EL (cell line): ENCODE results near the gene JAG2.

Source experiments
- DNase-seq: peaks from one replicate; pipeline ENCODE4 v3.0.0-alpha.2; 2016

The JAG2 gene

GRCh38 chr14:105107781-105108515 is 60.6 kb downstream of the JAG2 start:
- no peak for DNase-seq

- DNase-seq, result no peak
Observed at GRCh38 chr14:105107351-105107750, 61.2 kb downstream of the JAG2 start.

DNA sequence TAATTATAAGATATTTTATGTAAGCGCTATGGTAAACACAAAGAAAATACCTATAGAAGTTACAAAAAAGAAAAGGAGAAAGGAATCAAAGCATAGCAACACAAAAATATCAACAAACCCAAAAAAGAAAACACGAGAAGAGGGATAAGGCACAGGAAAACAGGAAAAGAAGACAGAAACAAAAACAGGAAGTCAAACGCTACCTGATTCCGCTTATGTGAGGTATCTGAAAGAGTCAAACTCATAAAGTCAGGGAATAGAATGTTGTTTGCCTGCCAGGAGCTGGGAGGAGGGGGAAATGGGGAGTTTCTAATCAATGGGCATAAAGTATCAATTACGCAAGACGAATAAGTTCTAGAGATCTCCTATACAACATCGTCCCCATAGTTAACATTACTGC is 63.4 kb downstream of the JAG2 start:
- no peak for DNase-seq

GRCh38 chr14:105102893-105103292 is 65.7 kb downstream of the JAG2 start:
- DNase-seq, result no peak

DNA sequence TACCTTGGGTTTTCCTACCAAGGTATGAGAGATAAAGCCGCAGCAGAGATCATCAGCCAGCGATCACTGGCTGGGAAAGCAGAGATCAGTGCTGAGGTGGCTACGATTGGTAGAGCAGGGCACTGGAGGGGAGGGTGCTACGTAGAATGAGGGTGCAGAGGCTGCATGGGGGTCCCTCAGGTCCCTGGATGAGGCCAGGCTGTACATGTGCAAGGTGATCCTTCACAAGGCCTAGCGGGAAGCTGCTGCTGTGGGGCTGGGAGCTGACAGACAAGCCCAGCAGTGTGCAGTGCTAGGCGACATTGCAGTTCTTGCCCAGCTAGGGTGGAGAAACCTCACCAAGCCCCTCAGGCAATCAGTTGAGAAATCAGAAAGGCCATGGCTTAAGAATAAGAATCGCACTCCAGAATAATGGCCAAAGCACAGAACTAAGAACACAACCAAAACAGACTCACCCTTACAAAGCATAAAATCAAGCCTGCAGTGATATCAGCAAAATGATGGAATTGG is 66.2 kb downstream of the JAG2 start:
- no peak for DNase-seq

DNA sequence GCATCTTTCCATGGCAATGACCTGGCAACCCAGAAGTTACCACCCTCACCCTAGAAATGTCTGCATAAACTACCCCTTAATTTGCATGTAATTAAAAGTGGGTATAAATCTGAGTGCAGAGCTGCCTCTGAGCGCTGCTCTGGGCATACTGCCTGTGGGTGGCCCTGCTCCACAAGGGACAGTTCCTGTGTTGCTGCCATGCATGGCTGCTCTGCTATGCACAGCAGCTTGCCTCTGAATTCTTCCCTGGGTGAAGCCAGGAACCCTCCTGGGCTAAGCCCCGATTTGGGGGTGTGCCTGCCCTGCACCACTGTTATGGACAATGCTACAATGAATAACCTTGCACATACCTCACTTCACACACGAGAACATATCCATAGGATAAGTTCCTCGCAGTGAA is 67.7 kb downstream of the JAG2 start:
- no peak for DNase-seq

GRCh38 chr14:105099778-105100177 is 68.8 kb downstream of the JAG2 start:
- no peak for DNase-seq

GRCh38 chr14:105098316-105098715 is 70.3 kb downstream of the JAG2 start:
- no peak for DNase-seq

- DNase-seq, result no peak
Observed at GRCh38 chr14:105097794-105098127, 70.8 kb downstream of the JAG2 start.

- DNase-seq, result no peak
Observed at GRCh38 chr14:105096206-105096875, 72.2 kb downstream of the JAG2 start.

GRCh38 chr14:105095236-105095805 is 73.3 kb downstream of the JAG2 start:
- DNase-seq, result no peak

DNA sequence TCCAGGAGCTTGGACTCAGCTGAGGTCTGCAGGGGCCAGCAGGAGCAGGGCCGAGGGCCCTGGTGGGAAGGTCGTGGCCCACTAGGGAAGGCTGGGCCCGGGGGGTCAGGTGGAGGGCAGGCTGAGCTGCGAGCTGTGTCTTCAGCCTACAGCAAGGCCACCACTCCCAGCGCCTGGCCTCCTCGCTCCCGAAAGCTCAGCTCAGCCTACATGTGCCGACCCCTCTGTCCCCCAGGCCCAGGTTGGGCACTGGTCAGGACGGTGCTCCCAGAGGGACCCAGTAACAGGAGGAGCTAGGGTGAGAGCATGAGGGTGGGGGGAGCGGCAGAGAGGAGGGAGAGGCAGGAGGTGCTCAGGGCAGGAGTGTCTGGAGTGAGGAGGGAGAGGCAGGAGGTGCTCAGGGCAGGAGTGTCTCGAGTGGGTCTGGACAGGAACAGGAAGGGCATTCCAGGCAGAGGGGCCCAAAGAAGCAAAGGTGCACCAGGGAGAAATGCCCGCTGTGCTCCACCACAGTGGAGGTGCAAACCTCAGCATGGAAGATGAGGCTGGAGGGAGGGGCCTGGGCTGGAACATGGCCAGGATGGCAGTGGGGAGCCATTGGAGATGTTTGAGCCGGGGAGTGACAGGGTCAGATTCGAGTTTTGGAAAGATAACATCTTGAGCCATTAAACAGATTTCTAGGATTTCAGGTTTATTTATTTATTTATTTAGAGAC is 74.2 kb downstream of the JAG2 start:
- no peak for DNase-seq

GRCh38 chr14:105093431-105094192 is 75.0 kb downstream of the JAG2 start:
- peak; percentile 85 for DNase-seq

GRCh38 chr14:105093038-105093430 is 75.5 kb downstream of the JAG2 start:
- DNase-seq, result peak; percentile 68

GRCh38 chr14:105092171-105093037 is 76.2 kb downstream of the JAG2 start:
- DNase-seq, result peak; percentile 31

DNA sequence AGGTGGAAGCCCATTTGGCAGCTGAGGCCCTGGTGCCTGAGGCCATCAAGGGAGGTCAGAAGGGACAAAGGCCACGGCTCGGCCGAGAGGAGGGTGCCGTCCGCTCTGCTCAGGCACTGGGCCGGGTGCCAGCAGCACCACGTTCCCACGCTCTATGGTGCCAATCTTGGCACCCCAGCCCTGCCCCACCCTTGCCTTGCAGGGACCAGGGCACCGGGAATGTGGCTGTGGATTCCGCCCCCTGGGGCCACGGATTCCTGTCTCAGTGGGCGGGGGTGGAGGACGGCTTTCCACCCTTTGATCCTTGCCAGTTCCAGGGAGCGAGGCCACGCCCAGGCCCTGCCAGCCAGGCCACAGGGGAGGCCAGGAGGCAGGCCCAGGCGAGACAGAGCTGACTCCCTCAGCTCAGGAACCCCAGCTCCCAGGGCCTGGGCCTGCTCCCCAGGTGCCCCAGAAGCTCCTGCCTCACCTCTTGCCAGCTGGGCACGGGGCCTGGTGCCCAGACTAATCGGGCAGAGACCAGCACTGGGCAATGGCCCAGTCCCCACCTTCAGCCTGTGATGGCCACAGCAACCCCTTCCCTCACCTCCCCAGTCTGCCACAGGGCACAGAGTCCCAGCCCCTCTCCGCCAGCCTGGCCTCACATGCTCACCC is 76.9 kb downstream of the JAG2 start:
- peak; percentile 70 for DNase-seq

- no peak for DNase-seq
Observed at GRCh38 chr14:105091054-105091516, 77.5 kb downstream of the JAG2 start.
